DMS79 treated with DMSO at 0.1 percent for 48 hours (cell line): Measurements from ENCODE around the gene TRAPPC14.
"Not testable (repeated sequence)": the region's sequence is repeated elsewhere in the genome, so short reads cannot be mapped to it uniquely, and the experiment has no call there.

Experiments
- DNase-seq: peaks from one replicate; lab custom pipeline; 2025; lab: John Stamatoyannopoulos, UW

The TRAPPC14 gene

DNA sequence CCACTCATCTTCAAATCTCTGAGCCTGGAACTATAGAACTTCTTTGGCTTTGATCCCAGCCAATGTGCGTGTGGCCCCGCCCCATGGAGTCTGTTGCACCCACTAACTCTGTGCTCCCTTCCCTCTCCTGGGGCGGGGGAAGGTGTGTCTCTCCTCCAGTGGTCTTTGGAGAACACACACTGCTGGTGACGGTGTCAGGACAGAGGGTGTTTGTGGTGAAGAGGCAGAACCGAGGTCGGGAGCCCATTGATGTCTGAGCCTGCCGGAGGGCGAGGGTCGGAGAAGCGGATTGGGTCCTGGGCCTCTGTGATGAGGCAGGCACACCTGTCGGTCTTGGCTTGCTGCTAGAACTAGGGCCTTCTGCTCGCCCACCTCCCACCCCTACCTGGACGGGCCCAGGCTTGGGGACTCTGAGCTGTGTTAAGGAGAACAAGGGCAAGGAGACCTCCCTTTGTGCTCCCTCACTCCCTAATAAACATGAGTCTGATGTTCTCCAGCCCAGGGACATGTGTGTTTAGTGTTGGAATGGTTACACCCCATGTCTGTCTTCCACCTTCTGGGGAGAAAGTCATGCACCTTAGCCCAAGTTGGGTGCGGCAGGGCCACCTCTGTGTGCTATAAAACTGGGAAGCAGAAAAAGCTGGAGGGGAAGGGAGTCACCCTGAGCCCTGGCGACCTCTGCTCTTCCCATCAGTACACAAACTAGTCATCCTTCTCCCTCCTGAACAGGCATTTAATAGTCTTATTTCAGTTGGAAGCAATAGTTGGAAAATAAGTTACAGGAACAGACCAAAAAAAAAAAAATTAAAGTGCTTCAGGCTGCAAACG lies 4.6 kb downstream of the TRAPPC14 start:
- no peak for DNase-seq

DNA sequence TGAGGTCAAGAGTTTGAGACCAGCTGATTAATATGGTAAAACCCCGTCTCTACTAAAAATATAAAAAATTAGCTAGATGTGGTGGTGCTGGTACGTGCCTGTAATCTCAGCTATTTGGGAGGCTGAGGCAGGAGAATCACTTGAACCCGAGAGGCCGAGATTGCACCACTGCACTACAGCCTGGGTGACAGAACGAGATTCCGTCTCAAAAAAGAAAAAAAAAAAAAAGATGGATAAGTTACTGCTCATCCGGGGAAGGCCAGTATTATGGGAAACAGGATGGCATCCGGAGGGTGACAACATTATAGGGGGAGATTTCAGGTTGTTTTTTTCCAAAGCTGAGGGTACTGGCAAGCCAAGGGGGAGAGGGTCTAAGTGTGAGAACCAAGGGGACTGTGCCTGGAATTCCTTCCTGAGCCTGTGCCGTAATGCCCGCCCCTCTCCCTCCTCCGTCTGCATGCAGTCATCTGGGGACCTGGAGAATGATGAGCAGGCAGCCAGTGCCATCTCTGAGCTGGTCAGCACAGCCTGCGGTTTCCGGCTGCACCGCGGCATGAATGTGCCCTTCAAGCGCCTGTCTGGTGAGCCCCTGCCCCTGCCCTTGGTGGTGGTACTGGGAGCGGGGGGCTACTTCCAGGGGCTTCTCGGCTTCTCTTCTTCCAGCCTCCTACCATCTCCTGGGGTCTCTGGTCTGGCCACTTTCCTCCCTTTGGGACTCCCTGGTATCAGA lies 5.4 kb downstream of the TRAPPC14 start:
- no peak for DNase-seq

DNA sequence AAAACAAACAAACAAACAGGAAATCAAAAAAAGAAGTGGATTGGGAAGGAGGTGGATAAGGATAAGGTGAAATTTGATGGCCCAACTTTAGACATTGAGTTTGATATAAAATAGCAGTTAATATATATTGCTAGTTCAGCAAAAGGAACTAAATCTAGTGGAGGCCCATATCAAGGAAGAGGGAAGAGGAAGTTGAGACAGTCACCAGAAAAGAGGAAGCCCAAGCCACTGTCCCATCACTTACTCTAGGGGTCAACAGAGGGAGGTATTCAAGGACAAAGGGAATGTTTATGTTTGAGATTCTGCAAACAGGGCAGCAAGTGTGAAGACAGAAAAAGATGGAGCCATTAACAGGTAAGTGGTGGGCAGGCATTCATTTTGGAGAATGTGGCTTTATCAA lies 6.1 kb downstream of the TRAPPC14 start:
- DNase-seq, result no peak

DNA sequence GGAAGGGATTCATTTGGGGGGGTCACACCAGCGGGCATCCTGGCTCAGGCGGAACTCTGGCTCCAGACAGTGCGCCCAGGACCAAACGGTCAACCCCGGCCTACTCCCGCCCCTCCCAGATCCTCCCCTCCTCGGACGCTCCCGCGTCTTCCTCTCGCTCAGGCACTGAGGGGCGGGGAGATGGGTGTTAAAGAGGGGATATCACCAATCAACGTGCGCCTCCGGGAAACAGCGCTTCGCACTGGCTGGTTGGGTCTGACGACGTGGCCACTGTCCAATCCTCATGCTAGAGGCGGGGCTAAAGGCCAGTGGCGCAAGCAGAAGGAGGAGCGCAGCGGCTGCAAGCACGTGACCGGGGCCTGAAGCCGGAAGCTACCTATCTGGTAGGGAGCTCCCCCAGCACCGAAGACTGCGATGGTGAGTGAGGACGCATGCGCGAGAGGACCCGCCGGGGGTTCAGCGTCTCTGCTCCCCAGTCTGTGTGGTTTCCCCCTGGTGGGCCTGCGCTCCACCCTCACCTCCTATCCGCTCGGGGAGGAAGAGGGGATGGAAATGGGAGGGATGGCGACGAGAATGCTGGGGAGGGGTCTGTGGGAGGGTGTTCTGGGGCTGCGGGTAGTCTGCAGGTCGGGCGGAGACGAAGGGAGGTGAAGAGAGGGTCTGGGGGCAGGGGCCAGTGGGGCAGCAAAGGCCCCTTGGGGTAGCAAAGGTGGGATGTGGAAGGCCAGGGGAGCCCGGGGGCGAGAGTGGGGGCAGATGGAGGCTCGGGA lies 9.8 kb downstream of the TRAPPC14 start, which contains the start of gene LAMTOR4:
TSS of gene LAMTOR4 (plus strand) at position 360 of the 770 bp plus-strand sequence. CDS start at position 415, 55 bp downstream.
- peak; percentile 99 for DNase-seq

DNA sequence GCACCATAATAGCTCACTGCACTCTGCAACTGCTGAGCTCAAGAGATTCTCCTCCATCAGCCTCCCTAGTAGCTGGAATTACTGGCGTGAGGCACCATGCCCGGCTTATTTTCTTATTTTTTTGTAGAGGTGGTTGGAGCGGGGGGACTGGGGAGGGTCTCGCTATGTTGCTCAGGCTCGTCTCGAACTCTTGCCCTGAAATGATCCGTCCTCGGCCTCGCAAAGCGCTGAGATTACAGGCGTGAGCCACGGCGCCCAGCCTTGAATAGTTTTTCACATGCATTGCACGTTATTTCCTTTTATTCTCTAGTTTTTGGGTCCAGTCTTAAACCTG lies 10.3 kb downstream of the TRAPPC14 start:
- no peak for DNase-seq

DNA sequence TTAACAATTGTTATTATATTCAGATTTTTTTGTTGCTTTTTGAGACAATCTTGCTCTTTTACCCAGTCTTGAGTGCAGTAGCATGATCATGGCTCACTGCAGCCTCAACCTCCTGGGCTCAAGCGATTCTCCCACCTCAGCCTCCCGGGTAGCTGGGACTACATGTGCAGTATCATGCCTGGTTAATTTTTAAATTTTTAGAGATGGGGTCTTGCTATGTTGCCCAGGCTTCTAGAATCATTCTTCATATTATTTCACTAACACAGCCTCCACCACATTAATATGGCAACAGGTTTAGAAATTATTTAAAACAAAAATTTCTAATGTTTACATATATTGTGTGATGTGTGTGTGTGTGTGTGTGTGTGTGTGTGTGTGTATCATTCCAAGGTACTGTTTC lies 11.2 kb downstream of the TRAPPC14 start:
- DNase-seq, result no peak

DNA sequence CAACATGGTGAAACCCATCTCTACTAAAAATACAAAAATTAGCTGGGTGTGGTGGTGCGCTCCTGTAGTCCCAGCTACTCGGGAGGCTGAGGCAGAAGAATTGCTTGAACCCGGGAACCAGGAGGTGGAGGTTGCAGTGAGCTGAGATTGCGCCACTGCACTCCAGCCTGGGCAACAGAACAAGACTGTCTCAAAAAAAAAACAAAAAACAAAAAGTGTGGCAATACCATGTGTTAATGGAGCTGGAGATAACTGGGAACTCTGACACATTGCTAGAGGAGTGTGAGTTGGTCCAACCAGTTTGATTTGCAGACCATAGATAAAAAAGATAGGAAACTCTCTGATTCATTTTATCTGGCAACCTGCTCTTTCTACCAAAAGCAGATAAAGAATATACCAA lies 12.2 kb downstream of the TRAPPC14 start:
- not testable (repeated sequence) for DNase-seq

DNA sequence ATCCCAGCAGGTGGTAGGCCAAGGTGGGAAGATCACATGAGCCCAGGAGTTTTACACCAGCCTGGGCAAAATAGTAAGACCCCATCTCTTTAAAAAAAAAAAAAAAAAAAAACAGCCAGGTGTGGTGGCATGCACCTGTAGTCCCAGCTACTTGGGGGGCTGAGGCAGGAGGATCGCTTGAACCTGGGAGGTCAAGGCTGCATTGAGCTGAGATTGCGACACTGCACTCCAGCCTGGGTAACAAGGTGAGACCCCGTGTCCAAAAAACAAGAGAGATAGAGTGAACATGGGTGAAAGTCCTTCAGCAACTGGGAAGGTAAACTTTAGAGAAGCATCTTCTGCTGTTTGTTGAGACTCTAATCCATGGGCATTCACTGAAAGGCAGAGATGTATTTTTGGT lies 16.1 kb downstream of the TRAPPC14 start:
- no peak for DNase-seq

DNA sequence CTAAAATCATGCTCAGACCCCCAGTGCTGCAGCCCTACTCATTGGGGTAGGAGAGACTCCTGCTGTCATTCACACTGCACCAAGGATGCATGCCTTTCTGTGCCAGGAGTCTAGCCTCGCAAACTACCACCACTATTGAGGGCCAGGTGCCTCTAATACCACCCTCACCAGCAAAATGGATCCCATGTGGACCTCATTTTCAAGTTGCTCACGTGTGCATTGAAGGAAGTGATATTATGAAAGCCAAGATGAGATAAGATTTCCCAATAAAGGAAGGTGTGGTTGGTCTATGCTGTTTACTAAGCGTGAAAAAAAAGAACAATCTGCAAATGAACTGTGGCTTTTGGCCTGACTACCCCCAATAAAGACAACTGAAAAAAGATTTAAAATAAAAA lies 17.0 kb downstream of the TRAPPC14 start:
- DNase-seq, result no peak

DNA sequence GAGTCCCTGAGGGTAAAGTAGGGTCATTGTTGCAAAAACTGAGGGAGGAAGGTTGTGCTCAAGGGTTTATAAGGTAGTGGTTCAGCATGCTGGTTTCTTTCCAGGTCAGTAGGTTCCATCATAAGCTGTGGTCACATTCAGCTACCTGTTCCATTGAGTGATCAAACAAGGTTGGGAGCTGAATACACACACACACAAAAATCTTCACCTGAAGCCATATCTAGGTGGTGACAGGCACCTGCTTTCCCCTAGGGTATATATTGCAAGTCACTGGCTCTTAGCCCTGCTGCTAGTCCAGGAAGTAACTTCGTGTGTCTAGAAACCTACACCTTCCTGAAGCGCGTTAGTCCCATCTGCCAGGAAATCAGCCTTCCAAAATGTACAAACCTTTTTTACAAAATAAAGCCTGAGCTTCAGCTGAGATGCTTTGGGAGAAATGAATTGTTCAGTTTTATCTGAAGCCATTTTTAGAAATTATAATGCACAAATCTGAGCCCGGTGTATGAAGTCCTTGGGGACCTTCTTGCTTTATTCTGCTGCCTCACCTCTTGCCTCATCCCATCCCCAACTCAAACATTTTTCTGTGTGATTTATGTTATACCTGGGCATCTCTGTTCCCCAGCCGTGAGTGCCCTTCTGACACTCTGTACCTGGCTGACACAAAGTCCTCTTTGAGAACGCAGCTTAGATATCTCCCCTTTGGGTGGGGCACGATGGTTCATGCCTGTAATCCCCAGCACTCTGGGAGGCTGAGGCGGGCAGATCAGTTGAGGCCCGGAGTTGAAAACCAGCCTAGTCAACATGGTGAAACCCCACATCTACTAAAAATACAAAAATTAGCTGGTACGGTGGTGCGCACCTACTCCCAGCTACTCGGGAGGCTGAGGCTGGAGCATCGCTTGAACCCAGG lies 20.4 kb downstream of the TRAPPC14 start:
- no peak for DNase-seq

DNA sequence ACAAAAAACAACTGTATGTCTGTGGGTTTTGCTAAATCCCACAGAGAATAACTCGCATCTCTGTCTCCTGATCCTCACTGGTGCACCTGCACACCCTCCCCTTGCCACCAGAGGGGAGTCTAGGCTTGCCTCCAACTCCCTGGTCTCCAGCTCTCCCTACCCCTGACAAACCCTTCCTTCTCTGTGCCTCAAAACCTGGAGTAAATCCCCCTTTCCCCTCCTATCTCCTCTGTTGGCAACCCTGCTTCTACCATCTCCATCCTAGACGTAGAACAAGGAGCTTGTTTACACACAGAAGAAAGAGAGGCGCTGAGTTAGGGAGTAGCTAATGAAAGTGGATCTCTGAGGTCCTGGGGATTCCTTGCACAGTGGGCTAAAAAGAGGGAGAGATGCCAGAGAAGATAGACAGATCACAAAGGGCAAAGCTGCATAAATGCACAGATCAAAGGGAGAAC lies 25.8 kb downstream of the TRAPPC14 start:
- DNase-seq, result peak; percentile 11

DNA sequence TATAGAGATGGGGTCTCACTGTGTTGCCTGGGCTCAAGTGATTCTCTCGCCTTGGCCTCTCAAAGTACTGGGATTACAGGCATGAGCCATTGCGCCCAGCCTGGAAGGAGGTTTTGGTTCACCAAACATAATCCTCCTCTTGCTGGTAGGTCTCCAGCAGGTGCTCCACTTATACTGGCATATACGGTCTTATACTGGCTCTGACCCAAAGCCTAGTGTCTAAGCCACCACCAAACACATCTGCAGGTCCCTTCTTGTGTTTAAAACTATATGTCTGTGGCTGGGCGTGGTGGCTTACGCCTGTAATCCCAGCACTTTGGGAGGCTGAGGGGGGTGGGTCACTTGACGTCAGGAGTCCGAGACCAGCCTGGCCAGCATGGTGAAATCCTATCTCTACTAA lies 26.4 kb downstream of the TRAPPC14 start:
- no peak for DNase-seq

DNA sequence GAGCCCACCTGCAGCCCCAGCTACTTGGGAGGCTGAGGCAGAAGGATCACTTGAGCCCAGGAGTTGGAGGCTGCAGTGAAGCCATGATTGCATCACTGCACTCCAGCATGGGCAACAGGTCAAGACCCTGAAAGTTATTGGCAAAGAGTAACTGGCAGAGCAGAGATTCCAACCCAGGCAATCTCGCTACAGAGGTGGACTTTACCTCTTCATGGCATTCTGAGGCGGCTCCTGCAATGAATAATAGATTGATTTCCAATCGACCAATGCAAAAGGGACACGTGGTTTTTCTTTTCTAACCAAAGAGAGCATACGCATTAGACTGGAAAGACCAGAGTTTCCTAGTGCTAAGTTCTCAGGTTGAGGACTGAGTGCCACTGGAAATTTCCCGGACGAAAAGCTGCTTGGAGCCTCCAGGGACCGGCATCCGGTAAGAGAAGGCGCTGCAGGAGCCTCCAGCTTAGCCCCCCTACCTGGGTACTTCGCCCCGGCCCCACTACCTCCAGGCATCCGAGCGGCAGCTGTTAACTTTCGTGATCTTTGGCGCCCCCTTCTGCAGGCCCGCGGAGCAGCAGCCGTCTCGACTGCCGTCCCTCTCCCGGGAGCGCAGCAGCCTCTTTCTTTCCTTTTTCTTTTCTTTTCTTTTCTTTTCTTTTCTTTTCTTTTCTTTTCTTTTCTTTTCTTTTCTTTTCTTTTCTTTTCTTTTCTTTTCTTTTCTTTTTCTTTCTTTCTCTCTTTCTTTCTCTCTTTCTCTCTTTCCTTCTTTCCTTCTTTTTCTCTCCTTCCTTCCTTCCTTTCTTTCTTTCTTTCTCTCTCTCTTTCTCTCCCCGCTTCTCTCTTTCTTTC lies 27.7 kb downstream of the TRAPPC14 start:
- peak; percentile 60 for DNase-seq

DNA sequence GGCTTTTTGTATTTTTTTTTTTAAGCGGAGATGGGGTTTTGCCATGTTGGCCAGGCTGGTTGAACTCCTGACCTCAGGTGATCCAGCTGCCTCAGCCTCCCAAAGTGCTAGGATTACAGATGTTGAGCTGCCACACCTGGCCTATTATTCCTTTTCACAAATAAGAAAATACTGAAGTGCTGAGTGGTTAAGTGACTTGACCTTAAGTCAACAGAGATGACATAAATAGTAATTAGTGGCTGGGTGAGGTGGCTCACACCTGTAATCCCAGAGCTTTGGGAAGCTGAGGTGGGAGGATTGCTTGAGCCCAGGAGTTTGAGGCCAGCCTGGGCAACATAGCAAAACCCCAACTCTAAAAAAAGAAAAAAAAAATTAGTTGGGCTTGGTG lies 28.3 kb downstream of the TRAPPC14 start:
- DNase-seq, result not testable (repeated sequence)

DNA sequence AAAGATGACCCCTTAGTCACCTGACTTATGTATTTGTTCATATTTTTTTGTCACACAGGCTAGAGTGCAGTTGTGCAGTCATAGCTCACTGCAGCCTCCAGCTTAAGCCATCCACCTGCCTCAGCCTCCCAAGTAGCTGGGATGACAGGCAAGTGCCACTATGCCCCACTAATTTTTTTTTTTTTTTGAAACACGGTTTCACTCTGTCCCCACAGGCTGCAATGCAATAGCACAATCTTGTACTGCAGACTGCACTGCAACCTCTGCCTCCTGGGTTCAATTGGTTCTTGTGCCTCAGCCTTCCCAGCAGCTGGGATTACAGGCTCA lies 29.9 kb downstream of the TRAPPC14 start:
- no peak for DNase-seq

DNA sequence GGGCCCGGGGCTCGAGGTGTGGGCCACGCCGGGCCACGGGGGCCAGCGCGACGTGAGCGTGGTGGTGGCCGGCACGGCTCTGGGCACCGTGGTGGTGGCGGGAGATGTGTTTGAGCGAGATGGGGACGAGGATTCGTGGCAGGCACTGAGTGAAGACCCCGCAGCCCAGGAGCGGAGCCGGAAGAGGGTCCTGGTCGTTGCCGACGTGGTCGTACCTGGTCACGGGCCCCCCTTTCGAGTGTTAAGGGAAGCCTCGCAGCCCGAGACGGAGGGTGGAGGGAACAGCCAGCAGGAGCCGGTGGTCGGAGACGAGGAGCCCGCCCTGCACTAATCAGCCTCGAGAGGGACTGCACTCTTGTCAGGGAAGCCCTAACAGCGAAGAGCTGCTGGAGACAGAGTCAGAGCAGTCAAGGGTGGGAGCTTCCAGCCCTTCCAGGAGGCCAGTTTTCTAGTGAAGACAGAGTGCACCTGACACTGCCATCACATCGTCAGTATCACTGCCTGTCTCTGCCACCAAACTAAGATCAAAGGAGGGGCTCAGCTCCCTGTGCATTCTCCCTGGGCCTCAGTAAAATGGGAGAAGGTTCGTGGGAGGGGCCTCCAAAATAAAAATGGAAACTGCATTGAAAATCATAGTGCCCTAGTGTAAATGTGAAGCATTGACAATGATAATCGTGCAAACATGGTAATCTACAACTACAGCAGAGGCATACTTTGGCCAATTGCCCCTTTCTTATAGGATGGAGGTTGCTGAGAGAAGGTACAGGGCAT lies 30.5 kb downstream of the TRAPPC14 start:
- DNase-seq, result peak; percentile 62

DNA sequence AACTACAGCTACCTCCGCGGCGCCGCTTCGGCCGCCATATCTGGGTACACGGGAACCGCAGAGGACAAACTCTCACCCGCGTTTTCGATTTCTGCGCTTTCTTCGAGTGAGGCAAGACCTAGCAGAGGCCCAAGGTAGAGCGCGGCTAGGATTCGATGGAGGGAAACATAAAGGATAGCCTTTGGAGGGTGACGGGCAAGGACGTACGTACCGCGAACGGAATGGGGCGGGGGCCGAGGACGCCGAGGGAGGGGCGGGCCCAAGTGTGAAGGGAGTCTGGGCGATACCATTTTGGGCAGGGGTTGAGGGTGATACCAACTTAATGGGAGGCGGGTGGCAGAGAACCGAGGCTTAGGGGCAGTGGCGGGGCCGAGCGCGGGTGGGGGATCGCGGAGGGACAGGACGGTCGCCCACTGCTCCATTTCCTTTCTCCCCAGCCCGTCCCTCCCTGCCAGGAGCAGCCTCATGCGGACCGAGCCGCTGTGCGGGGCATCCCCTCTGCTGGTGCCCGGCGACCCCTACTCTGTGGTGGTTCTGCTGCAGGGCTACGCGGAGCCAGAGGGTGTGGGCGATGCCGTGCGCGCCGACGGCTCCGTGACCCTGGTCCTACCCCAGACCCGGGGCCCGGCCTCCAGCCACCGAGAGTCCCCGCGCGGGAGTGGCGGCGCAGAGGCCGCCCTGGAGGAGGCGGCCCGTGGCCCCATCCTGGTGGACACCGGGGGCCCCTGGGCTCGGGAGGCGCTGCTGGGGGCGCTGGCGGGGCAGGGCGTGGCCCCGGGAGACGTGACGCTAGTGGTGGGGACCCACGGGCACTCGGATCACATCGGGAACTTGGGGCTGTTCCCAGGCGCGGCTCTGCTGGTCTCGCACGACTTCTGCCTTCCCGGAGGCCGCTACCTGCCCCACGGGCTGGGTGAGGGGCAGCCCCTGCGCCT lies 31.3 kb downstream of the TRAPPC14 start, which contains the start of gene MBLAC1:
TSS of gene MBLAC1 (plus strand) at position 37 of the 935 bp plus-strand sequence. CDS start at position 466, 429 bp downstream.
- peak; percentile 93 for DNase-seq

DNA sequence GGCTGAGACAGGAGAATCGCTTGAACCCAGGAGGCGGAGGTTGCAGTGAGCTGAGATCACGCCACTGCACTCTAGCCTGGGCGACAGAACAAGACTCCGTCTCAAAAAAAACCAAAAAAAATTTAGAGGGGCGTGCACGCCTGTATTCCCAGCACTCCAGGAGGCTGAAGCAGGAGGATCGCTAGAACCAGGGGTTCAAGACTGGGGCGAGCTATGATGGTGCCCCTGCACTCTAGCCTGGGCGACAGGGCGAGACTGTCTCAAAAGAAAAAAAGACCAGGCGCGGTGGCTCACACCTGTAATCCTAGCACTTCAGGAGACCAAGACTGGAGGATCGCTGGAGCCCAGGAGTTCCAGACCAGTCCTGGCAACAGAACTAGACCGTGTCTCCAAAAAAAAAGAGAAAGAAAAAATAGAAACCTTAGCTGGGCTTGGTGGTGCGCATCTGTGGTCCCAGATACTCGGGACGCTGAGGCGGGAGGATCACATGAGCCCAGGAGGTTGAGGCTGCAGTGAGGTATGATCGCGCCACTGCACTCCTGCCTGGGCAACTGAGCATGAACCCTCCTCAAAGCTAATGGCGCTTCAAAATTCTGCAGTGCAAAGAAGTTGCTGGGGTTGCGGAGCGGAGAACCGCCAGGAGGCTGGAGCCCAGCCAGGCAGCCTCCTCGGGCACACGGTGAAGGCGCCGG lies 32.1 kb downstream of the TRAPPC14 start:
- DNase-seq, result no peak
